HG03439 (cell line): ENCODE measurements around the gene LTBP1.

Source experiments
- ATAC-seq: cut with Tn5 transposase; IDR thresholded peaks from one replicate; pipeline ENCODE4 v1.9.1; 2021; ENCODE audit warnings: mild to moderate bottlenecking, moderate library complexity; ENCODE audit not compliant: unreplicated experiment

Gene LTBP1

DNA sequence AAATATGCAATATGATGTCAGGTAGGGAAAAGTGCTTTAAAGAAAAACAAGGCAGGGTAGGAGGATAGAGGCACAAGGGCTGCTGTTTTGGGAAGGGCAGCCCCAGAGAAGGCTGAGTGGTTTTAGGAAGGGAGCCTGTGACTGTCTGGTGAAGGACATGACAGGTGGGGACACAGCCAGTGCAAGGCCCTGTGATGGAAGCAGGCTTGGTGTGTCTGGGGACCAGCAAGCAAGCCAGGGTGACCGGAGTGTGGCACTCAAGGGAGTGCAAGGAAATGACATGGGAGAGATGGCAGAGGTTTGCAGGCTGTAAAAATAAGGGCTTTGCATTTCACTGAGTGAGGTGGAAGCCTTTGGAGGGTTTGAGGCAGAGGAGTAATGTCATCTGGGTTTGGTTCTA lies 62.0 kb downstream of the LTBP1 start:
- ATAC-seq: no peak

DNA sequence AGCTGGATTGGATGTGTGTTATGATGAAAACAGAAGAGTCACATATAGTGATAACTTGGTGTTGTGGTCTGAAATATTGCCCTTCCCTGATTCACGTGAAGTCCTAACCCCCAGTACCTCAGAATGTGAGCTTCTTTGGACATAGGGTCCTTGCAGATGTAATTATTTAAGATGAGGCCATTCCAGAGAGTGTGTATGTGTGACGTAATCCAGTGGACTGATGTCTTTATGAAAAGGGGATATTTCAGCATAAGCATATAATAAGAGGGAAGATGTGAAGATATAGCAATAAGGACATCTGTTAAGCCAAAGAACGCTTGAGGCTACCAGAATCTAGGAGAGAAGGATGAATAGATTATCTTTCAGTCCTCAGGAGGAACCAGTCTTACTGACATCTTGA lies 62.5 kb downstream of the LTBP1 start:
- no peak for ATAC-seq

DNA sequence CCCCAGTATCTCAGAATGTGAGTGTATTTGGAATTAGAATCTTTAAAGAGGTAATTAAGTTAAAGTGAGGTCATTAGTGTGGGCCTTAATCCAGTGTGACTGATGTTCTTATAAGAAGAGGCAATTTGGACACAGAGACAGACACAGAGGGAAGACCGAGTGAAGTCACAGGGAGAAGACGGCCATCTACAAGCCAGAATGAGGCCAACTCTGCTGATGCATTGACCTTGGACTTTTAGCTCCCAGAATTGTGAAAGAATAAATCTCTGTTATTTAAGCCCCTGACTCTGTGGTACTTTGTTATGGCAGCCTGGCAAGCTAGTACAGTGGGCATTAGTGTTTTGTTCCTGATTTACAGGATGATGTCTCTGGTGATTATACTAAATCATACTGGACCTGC lies 64.6 kb downstream of the LTBP1 start:
- ATAC-seq: no peak

DNA sequence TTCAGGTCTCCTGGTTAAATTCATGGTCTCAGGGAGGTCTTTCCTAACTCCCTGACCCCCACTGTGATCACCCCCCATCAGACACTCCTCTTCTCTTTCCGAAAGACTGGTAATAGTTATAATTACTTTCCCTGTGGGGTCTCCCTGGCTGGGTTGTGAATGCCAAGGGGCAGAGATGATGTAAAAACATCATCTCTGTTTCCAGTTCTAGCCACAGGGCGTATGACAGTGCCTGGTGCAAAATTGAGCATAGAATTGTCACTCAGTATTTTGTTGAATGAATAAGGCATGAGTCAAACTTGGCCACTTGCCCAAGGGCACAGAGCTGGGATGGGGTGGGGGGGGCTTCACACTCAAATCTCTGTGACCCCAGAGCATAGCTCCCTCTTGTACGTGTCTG lies 65.2 kb downstream of the LTBP1 start:
- no peak for ATAC-seq

DNA sequence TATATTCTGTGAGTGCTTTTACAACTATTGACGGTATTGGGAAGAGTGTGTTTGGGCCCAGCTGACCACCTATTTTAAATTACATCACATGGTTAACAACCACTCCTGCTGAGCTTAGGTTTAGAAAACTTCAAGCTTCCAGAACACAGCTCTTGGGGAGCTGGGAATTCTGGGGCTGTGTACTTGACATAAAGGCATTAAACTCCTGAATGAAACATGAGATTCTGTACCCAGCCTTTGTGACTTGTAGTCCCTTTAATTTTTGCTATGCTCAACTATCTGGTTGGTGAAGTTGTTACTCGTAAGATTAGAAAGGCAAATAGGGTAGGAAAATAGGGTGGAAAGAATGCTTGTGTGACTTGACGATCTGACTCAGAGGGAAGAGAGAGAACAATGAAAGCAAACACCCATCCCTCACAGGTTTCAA lies 66.9 kb downstream of the LTBP1 start:
- no peak for ATAC-seq

DNA sequence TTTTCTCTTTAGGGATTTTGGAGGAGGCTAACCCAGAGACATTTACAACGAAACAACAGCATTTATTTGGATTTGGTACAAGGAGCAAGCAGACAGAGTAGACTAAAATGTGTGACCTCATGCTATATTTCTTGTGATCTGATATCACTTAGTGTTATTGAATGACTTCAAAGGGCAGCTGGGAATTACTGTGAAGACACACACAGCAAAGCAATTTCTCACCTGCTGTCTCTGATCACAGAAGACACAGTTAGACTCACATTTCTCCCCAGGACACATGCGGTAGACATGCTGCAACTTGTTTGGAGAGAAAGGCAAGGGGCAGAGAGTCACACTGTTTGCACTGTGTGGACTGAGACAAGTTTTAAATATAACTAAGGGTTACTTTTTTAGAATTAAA lies 67.5 kb downstream of the LTBP1 start:
- ATAC-seq: no peak

DNA sequence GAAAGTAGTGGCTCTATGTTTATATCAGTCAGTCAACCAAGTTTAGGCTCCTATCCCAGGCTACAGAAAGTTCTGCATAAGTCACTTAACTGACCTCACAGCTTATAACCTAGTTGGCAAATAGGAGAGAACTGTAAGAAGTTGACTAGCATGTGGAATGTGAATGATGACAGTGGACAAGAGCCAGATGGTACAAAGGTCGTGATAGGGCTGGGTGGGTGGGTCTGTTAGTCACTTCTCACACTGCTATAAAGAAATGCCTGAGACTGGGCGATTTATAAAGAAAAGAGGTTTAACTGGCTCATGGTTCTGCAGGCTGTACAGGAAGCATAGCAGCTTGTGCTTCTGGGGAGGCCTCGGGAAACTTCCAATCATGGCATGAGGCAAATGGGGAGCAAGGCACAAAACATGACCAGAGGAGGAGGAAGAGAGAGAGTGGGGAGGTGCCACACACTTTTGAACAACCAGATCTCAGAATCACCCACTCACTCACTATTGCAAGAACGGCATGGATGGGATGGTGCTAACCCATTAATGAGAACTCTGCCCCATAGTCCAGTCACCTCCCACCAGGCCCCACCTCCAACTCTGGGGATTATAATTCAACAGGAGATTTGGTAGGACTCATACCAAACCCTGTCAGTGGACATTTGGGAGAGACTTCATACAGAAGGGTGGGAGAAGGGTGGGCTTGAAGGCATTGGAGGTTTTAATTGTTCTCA lies 68.8 kb downstream of the LTBP1 start:
- ATAC-seq: no peak

DNA sequence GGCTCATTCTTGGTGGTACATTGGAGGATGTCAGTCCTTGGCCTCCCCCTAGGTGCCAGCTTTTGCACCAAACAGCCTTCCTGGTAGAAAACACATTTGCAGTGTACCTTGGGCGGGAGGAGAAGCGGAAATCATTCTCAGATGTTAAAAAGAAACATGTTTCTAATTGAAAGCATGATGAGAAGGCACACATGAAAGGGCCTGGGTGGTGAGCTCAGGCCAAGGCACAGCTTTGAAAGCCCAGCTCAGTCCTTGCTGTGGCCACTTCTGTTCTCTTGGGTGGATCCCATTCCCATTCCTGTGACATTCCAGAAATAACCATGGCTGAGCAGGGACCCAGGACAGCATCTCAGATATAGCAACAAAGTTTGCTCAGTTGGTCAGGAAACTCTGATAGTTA lies 71.5 kb downstream of the LTBP1 start:
- ATAC-seq: no peak

DNA sequence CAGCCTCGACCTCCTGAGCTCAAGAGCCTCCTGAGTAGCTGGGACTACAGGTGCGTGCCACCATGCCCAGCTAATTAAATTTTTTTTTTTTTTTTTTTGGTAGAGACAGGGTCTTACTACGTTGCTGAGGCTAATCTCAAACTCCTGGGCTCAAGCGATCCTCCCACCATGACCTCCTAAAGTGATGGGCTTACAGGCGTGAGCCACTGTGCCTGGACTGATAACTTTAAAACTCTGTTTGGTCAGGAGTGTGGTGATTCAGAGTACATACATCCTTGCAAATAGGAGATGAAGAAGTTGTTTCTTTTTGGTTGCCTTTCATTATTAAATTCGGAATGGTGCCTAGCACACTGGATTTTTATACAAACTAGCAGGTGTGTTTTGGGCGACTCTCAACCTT lies 73.0 kb downstream of the LTBP1 start:
- no peak for ATAC-seq

DNA sequence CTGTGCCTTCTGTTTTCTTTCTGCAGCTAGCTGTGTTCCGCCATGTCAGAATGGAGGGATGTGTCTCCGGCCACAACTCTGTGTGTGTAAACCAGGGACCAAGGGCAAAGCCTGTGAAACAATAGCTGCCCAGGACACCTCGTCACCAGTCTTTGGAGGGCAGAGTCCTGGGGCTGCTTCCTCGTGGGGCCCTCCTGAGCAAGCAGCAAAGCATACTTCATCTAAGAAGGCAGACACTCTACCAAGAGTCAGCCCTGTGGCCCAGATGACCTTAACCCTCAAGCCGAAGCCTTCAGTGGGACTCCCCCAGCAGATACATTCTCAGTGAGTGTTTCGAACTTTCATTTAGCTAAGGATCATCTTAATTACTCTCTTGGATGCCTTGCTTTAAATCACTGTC lies 74.1 kb downstream of the LTBP1 start:
- ATAC-seq: no peak

DNA sequence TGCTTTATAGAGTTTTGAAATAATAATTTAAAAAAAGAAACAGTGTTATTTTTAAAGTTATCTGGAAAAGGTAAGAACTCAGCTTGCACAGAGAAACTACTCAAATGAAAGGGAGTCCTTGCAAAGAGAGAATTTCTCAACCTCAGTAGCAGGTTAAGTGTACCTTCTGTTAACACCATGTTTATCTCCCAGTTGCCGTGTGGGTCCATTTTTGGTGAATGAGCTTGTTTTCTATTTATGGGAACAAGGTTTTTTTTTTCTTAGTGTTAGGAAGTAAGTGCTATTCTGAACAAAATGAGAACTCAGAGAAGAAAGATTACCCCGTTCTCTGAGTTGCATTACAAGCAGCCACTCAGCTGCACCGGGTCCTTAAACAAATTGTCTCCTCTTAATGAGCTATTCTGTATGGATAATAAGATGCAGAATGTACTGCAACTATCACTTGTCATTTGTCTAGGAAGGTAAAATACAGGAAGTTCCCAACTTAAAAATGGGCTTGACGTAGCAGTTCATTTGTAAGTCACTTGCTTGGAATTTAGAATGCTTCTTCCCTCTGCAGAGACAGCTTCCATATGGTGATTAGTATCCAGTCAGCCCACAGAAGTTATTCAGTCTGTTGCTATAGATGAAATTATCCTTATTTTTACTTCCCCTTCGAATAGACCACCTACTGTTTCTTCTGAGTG lies 74.9 kb downstream of the LTBP1 start:
- ATAC-seq: no peak

DNA sequence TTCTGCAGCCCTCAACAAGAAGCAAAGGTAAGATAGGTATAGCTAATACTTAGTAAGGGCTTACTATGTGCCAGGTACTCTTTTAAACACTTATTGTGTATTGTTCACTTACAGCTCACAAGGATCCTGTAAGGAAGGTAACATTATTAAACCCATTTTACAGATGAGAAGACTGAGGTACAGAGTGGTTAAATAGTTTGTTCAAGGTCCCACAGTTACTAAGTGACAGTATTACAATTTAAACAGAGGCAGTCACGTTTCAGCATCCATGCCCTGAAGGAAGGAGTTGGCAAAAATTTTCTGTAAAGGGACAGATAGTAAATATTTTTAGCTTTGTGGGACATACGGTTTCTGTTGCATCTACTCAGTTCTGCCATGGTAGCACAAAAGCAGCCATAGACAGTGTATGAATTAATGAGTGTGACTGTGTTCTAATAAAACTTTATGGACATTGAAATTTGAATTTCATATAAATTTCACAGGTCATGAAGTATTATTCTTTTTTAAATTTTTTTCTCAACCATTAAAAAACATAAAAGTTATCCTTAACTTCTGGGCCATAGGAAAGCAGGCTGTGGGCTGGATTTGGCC lies 75.7 kb downstream of the LTBP1 start:
- ATAC-seq: no peak

DNA sequence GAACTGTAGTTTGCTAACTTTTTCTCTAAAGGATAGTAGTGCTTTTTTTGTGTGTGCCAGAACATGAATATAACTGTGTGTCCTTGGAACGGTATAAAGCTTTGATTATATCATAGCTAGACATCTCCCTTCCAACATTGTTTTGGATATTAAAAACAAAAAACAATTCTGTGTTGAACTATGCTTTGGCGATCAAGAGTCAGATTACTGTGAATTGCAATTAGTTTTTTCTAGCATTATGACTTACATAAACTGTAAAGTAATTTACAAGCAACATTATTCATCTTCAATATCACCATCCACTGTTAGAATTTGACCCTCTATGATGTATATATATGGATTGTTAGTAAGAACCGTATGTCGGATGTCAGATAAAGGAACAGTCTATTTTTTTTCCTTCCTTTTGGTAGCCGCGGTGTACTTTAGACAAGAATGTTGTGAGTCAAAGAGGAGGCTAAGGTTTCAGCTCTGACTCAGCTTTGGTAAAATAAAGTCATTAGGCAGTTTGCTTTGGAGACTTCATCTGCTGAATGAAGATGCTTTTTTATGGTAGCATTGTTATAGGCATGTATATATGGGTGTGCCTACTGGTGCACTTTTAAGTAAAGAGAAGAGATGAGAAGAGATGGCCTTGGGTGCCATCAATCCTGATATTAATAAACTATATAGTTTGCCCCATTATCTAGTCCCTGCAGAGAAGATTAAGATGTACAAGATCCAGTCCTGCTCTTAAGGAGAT lies 76.4 kb downstream of the LTBP1 start:
- ATAC-seq: no peak

DNA sequence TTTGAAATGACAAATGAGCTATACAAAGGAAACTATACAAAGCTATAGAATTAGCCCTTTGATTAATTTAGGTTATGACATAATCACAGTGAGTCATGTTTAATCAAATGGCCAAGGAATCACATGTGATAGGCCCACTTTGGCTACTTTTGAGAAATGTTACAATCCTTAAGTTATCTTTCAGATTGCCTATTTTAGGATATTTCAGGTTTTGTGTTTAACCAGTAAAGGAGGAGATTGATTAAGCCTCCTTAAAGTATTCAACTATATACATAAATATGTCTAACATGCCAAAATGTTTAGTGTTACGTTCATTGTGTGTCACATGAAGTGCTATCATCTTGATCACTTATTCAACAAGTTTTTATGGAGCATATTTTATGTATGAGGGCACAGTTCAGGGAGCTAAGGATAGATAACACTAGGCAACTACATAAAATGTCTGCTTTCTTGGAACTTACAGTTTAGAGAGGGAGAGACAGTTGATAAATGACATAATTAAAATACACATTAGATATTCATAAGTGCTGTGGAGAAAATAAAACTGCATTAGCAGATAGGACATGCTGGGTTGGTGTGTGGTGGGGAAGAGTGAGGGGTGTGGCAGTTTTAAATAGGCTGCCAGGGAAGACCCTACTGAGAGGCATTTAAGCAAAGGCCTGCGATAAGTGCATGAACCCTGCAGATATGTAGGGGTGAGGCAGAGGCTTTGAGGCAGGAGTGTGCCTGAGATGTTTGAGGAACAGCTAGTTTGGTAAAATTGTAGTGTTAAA lies 77.2 kb downstream of the LTBP1 start:
- ATAC-seq: no peak

DNA sequence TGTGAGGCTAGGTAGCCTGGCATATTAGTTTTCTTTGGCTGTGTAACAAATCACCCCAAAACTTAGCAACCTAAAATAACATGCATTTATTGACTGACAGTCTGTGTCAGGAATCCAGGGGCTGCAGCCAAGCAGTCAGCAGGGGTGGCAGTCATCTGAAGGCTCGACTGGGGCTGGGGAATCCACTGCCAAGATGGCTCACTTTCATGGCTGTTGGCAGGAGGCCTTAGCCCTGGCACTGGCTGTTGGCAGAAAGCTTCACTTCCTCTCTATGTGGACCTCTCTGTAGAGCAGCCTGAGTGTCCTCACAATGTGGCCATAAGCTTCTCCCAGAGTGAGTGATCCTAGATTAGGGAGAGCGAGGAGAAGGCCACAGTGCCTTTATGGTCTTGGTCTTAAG lies 78.0 kb downstream of the LTBP1 start:
- ATAC-seq: no peak

DNA sequence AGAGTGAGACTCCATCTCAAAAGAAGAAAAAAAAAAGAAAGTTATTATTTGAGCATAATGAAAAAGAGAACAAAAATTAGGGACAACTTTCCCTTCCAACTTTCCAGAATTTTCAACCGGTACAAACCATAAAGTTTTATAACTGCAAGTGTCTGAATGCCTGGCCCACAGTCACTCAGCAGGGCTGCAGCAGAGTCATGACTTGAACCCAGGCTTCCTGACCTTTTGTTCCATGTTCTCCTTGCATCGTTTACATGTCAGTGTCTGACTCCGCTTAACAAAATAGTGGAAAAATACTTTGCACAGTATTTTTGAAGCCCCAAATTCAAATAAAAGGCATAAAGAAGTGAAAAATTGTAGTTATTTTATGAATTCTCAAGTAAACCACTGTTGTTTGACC lies 82.7 kb downstream of the LTBP1 start:
- ATAC-seq: no peak

DNA sequence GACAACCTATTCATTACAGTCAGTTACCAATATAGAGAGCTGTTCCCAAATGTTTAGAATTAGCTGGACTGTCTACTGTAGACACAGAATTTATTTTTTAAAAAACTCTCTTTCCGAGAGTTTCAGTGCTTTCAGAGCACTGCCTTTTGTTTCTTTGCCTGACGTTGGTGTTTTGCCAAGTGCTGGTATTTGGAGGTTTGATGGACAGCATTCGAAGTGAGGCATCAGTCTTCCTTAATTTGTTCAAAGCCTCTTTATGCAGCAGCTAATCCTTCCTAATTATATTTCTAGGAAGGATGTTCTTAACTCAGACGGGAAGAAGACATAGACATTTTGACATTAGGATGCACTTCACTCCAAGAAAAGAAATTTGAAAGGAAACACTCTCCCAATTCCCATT lies 83.2 kb downstream of the LTBP1 start:
- no peak for ATAC-seq

DNA sequence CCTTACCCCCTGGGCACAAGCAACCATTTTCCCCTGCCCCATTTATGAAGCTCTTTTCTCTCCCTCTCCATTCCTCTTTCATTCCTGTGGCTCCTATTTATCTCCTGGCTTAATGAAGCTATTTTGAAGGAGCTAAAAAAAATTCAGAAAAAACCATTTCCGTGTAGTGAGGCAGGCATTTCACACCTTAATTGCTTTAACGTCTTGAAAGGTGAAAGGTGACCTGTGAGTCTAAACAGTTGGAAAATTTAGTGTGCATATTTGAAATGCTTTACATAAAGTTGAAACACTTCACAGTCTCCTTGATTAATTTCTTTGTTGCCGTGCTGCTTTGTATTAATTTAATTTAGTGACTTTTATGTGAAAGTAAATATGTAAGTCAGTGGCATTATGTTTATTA lies 83.6 kb downstream of the LTBP1 start:
- ATAC-seq: no peak

DNA sequence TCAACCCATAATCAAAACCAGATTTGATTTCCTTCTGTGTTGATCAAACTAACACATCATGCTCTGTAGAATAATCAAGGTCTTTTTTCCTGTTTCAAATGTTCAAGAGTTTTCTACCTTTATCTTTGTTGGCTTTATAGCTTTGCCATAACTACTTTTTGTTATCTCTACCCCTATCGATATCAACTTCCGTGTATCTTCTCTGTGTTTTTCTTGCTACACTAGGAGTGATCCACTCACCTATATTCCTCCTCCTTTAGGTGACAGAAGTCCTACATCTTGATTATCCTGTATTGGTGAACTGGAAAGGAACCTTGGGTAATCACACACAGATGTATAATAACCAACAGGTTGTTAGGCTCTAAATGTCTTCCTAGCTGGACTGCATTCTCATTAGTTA lies 85.5 kb downstream of the LTBP1 start:
- ATAC-seq: no peak

DNA sequence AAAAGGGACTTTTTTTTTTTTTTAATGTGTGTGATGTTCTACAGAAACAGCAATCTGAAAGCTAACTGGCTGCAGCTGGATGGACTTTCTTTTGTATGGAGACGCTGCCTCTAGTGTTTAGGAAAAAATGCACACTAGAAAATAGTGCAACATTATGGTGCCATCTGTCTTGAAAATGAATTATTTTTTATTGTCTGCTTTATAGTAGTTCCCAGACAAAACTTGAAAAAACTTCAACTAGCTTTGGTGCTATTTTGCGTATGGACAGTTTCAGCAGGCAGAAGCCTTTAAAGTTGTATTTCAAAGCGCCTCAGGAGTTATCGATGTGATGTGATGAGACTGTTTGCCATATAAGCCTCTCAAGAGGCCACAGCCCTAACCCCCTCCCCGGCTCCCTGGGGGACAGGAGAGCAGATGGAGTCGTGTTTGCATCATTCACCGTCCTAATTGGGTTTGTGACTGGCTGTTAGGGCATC lies 86.9 kb downstream of the LTBP1 start:
- ATAC-seq: no peak

DNA sequence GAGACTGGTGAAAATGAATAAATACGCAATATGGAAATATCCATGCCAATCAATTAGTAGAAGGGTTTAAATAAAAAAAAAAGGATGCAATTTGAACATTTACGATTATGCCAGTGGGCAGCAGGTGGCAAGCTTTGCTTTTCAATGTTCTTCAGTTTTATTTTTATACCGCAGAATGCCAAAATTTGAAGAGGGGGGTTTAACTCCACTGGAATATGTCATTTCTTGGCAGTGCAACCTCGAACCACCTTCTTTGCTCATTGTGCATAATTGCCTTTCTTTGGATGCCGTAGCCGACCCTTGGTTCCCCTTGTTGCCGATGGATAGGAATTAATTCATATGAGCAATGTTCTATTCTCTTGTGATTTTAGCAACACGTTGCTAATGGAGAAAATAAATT lies 88.0 kb downstream of the LTBP1 start:
- no peak for ATAC-seq
